K562 (cell line): Measurements from ENCODE around the gene TPI1. TPM values are rescaled to one million over a fixed set of nuclear protein-coding genes. Genes with fewer than 3 reads are reported as not detected.

Source experiments
- ARID4B ChIP-seq: sonication (generic); formaldehyde crosslinking; IDR thresholded peaks from 2 replicates; pipeline ENCODE4 v1.8.0; 2022; ENCODE audit warnings: mild to moderate bottlenecking, missing genetic modification reagents
- CHAMP1 ChIP-seq: fragments of 450-650 bp; IDR thresholded peaks from 2 replicates; pipeline ENCODE4 v1.6.1; 2016; ENCODE audit warnings: mild to moderate bottlenecking
- EP400 ChIP-seq: fragments of 450-650 bp; IDR thresholded peaks from 2 replicates; pipeline ENCODE4 v1.6.1; 2017; ENCODE audit warnings: antibody characterized with exemption, mild to moderate bottlenecking, moderate library complexity
- ETS2 ChIP-seq: IDR thresholded peaks from 2 replicates; pipeline ENCODE4 v1.6.1; 2016; ENCODE audit warnings: borderline replicate concordance, missing genetic modification characterization, mild to moderate bottlenecking, moderate library complexity, missing compliant biosample characterization; ENCODE audit not compliant: poor library complexity, severe bottlenecking
- GABPA ChIP-seq: fragments of 200-800 bp; sonication (Bioruptor generic); conservative IDR thresholded peaks from 2 replicates; pipeline ENCODE4 v1.6.1; 2016; ENCODE audit warnings: low read depth, missing genetic modification characterization, missing compliant biosample characterization
- KAT7 ChIP-seq: sonication (generic); formaldehyde crosslinking; IDR thresholded peaks from 2 replicates; pipeline ENCODE4 v1.8.0; 2022; ENCODE audit warnings: missing genetic modification reagents, mild to moderate bottlenecking, borderline replicate concordance
- NR2C2 ChIP-seq, 2 experiments: fragments of 200-800 bp in 1 of 2; sonication (Bioruptor generic) in 1 of 2; sonication (generic) in 1 of 2; formaldehyde crosslinking in 1 of 2; IDR thresholded peaks; 2 replicates each; pipeline versions ENCODE4 v1.6.1 to v1.8.0; 2016 to 2022; ENCODE audit warnings: mild to moderate bottlenecking in 1 of 2, missing compliant biosample characterization in 1 of 2, missing genetic modification characterization in 1 of 2, missing genetic modification reagents in 1 of 2
- POLR2A ChIP-seq: fragments of 450-650 bp; conservative IDR thresholded peaks from 2 replicates; pipeline ENCODE4 v1.6.1; 2016
- RBBP5 ChIP-seq: fragments of 200-600 bp; sonication (generic); IDR thresholded peaks from 2 replicates; pipeline ENCODE4 v1.6.1; 2012; ENCODE audit warnings: borderline replicate concordance, mild to moderate bottlenecking, low read length, control low read depth, inconsistent platforms; ENCODE audit not compliant: insufficient read depth, poor library complexity, severe bottlenecking
- RBM22 ChIP-seq: fragments of 200-400 bp; formaldehyde crosslinking; IDR thresholded peaks from 2 replicates; pipeline ENCODE4 v1.6.1; 2018; ENCODE audit warnings: low read length, low read depth; ENCODE audit not compliant: poor library complexity, severe bottlenecking
- RBM34 ChIP-seq: fragments of 200-400 bp; formaldehyde crosslinking; IDR thresholded peaks from 2 replicates; pipeline ENCODE4 v1.6.1; 2018; ENCODE audit warnings: low read length, borderline replicate concordance; ENCODE audit not compliant: insufficient read depth
- TEAD1 ChIP-seq, 2 experiments: fragments of 450-650 bp in 1 of 2; sonication (generic) in 1 of 2; formaldehyde crosslinking; IDR thresholded peaks; 2 replicates each; pipeline versions ENCODE4 v1.4.0 to v1.8.0; 2020 to 2022; ENCODE audit warnings: mild to moderate bottlenecking in 2 of 2, missing genetic modification reagents in 1 of 2
- USF1 ChIP-seq: sonication (generic); formaldehyde crosslinking; IDR thresholded peaks from 2 replicates; pipeline ENCODE4 v1.9.0; 2022; ENCODE audit warnings: mild to moderate bottlenecking, missing genetic modification reagents
- VEZF1 ChIP-seq: fragments of 200-800 bp; sonication (Bioruptor generic); IDR thresholded peaks from 2 replicates; pipeline ENCODE4 v1.6.1; 2017; ENCODE audit warnings: missing genetic modification characterization, missing compliant biosample characterization
- WHSC1 ChIP-seq: IDR thresholded peaks from one replicate; pipeline ENCODE4 v1.6.1; 2012; ENCODE audit warnings: low read length, control low read depth, inconsistent platforms
- ZBTB17 ChIP-seq: fragments of 450-650 bp; formaldehyde crosslinking; IDR thresholded peaks from 2 replicates; pipeline ENCODE4 v1.4.0; 2020; ENCODE audit warnings: mild to moderate bottlenecking
- polyA plus RNA-seq, 8 experiments: library from polyadenylated mRNA; depleted of rRNA in 4 of 8; stranded (reverse) in 5 of 8; unstranded in 3 of 8; fragments of >200 nt; fragmentation: Nextera tagmentation in 2 of 8; fragmentation: Illumina TruSeq in 1 of 8; extraction: Ambion mirVana in 2 of 8; extraction: Trizol in 1 of 8; gene quantifications; 2 replicates each; pipeline versions ENCODE4 v1.2.1 to v1.2.3, GENCODE V29; 2011 to 2014; ENCODE audit warnings: inconsistent platforms in 1 of 8, missing spikeins in 1 of 8
- total RNA-seq, 7 experiments: library from RNA; depleted of rRNA in 6 of 7; stranded (reverse); fragments of >200 nt in 6 of 7; fragmentation: Illumina TruSeq in 2 of 7; extraction: Trizol in 2 of 7; gene quantifications; 2 replicates each; pipeline versions ENCODE4 v1.2.1 to v1.2.3, GENCODE V29; 2011 to 2021; ENCODE audit warnings: low replicate concordance in 1 of 7

TPI1 gene
- total and polyA plus RNA-seq, 9 of the 15 experiments (the other 6 are each of a cell fraction or from before 2014, with no cell fraction given) = 662 to 4,971 (median 892) TPM

GRCh38 chr12:6867413-6868210, at the start of gene TPI1 (continued):
- peak; percentile 72 for TF ChIP-seq ARID4B (CRISPR knock-in tag)
- TF ChIP-seq ZBTB17 = peak; percentile 53; the same call in 1 of the 2 replicates
- TF ChIP-seq TEAD1 (CRISPR knock-in tag; IDR thresholded peaks at IDR 0.05) = no peak
- no peak for TF ChIP-seq WHSC1
- TF ChIP-seq RBM34 = no peak
- TF ChIP-seq GABPA (tag) = peak; percentile 47; the same call in 1 of the 2 replicates
- TF ChIP-seq POLR2A = peak; percentile 99
- peak; percentile 60 for TF ChIP-seq RBBP5
- TF ChIP-seq KAT7 (CRISPR knock-in tag) = 0 out of 2 replicates have a peak, but pooled peaks have one; percentile 62
- TF ChIP-seq CHAMP1 = no peak
- TF ChIP-seq USF1 (CRISPR knock-in tag) = no peak
- no peak for TF ChIP-seq ETS2 (tag)
- peak; percentile 23; the same call in 1 of the 2 replicates for TF ChIP-seq EP400
- no peak; the same call in 1 of the 2 replicates for TF ChIP-seq NR2C2 (CRISPR knock-in tag; IDR thresholded peaks at IDR 0.05)
- TF ChIP-seq NR2C2 (tag; IDR thresholded peaks at IDR 0.05) = peak; percentile 38; the same call in 1 of the 2 replicates
- TF ChIP-seq RBM22 = peak; percentile 97
- no peak; the same call in 1 of the 2 replicates for TF ChIP-seq VEZF1 (CRISPR knock-in tag)
